NCI-H1105 (cell line): ENCODE data around the gene POC1B.

Experiments
- DNase-seq: peaks from one replicate; lab custom pipeline; 2025; lab: John Stamatoyannopoulos, UW

Gene POC1B

GRCh38 chr12:89539426-89540223 lies 13.8 kb upstream of the POC1B start:
- no peak for DNase-seq

DNA sequence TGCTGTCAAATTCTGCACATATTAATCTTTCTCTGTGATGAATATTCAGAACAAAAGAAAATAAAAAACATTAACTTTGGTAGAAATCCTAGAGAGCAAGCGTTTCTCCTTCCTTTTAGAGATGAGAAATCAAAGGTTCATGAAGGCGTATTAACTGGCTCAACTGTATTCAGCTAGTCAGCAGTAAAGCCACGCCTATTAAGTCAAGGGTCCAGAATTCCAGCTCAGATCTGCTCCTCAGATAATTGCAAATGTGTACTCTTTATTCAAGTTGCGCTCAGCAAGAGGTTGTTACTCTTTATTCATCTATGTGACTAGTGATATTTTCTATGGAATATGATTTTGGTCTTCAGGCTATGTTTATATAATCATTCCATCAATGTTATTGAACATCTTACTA lies 13.1 kb upstream of the POC1B start:
- no peak for DNase-seq

DNA sequence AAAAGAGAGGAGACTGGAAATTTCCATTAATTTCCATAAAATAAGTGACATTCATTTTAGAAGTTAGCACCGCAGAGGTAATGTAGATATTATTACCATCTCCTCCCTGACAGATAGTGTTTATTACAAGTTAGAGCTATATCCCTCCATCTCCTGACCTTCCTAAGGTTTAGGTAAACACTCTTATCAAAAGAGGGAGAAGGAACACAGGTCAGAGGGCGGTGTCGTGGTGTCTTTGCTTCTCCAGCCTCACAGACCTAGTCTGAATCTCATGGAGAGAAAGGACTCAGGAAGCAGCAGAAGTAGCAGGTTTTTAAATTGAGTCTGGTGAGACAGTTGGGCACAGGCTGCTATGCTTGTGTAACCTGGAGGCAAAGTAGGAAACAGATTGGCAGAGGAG lies 11.5 kb upstream of the POC1B start:
- DNase-seq: no peak

DNA sequence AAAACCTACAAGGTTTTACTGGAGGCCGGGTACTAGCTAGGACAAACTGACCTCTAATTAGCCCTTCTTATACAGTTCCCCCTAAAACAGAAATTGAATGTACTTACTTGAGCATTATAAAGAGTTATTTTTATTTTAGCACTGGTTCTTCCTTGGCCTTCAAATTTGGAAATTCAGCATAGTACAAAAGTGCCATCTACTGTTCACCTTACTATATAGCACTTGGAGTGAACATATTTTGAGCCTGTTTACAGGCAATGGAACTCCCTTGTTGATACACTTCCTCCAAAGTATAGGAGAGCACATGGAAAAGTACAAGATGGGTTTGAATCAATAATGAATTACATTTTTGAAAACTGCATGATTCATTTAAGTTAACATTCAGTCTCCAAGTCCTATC lies 3.9 kb upstream of the POC1B start:
- DNase-seq: peak; percentile 1

DNA sequence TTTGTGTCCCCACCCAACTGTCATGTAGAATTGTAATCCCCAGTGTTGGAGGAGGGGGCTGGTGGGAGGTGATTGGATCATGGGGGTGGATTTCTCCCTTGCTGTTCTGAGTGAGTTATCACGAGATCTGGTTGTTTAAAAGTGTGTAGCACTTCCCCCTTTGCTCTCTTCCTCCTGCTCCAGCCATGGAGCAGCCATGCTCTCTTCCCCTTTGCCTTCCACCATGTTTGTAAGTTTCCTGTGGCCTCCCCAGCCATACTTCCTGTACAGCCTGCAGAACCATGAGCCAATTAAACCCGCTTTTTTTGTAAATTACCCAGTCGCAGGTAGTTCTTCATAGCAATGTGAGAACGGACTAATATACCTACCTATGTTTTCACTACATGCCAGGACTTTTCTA lies 2.6 kb upstream of the POC1B start:
- no peak for DNase-seq

- peak; percentile 35 for DNase-seq
Observed at GRCh38 chr12:89525305-89525823, 483 bp downstream of the POC1B start.

DNA sequence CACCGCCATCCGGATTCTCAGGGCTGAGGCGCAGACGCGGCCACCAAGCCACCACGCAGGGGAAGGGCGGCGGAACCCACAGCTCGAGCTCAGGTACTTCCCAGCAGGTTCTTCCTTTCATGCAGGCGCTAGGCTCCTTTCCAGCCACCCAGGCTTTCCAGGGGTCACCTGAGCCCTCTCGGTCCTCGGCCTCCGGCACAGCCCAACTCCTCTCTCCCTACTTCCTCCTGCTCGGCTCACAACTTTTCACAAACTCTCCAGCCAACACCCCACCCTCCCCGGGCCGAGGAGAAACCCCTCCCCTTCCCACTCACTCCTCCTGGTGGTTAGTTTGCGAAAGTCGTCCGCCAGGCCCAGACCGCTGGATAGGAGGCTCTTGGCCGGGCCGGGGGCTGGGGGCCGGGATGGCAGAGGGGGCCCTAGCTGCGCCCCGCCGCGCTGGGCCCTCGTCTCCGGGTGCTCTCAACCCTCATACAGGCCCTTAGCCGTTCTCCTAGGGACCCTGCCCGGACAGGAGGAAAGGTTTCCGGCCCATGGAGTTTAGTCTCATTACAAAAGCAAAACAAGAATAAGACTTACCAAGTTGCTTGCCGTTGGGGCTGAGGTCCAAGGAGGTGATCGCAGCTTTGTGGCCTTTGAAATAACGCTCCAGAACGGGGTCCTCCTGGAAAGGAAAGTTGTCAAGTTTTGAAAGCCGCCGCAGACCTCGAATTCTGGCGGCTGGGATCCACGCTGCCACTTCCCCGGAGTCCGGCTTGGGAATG lies 1.1 kb downstream of the POC1B start, which contains the start of gene GALNT4:
TSS of gene GALNT4 (minus strand) at position 256 of the 764 bp plus-strand sequence. CDS start at position 9, 247 bp downstream.
- DNase-seq: peak; percentile 65

- no peak for DNase-seq
Observed at GRCh38 chr12:89523843-89524540, 1.9 kb downstream of the POC1B start.

DNA sequence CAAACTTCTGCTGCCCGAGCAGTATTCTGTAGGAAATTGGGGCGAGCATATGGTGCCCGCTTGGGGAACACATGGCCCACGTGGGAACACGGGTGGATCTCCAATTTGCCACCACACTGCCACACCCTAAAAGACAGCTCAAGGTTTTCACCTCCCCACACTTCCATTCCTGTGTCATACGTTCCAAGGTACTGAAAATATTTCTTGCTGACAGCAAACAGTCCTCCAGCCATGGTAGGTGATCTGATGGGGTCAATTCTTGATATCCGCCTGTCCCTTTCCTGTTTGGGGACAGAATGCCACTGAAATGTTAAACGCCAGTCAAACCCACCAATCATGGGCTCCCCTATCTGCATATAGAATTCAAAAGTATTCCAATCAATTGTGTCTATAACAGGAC lies 2.5 kb downstream of the POC1B start:
- no peak for DNase-seq

- no peak for DNase-seq
Observed at GRCh38 chr12:89521364-89522223, 4.3 kb downstream of the POC1B start.

DNA sequence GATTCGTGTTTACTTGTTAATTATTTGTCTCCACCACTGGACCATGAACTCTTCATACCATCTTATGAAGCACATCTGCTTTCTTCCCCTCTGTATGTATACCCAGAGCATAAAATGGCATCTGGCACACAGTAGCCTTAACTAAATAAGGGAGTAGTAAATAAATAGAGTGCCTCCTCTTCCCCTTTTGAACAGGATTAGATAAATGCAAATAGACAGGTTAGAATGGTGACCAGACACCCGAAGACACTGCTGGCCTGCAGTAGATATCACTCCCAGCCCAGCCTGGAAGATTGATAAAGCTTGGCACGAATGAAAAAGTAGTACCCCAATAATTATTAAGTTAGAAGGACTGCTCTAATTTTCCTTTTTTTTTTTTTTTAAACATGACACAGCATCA lies 8.1 kb downstream of the POC1B start:
- no peak for DNase-seq

DNA sequence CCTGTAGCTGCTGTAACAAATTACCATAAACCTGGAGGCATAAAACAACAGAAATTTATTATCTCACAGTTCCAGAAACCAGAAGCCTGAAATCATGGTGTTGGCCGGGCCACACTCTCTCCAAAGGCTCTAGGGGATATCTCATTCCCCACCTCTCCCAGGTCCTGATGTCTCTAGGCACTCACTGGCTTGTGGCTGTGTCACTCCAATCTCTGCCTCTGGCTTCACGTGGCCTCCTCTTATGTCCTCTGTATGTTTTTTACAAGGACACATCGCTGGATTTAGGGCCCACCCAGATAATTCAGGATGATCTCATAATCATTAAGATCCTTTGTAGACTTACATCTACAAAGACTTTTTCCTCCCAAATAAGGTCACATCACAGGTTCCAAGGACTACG lies 9.2 kb downstream of the POC1B start:
- DNase-seq: no peak

- DNase-seq: no peak
Observed at GRCh38 chr12:89514751-89515150, 11.1 kb downstream of the POC1B start.

GRCh38 chr12:89513544-89513943 lies 12.3 kb downstream of the POC1B start:
- DNase-seq: no peak

DNA sequence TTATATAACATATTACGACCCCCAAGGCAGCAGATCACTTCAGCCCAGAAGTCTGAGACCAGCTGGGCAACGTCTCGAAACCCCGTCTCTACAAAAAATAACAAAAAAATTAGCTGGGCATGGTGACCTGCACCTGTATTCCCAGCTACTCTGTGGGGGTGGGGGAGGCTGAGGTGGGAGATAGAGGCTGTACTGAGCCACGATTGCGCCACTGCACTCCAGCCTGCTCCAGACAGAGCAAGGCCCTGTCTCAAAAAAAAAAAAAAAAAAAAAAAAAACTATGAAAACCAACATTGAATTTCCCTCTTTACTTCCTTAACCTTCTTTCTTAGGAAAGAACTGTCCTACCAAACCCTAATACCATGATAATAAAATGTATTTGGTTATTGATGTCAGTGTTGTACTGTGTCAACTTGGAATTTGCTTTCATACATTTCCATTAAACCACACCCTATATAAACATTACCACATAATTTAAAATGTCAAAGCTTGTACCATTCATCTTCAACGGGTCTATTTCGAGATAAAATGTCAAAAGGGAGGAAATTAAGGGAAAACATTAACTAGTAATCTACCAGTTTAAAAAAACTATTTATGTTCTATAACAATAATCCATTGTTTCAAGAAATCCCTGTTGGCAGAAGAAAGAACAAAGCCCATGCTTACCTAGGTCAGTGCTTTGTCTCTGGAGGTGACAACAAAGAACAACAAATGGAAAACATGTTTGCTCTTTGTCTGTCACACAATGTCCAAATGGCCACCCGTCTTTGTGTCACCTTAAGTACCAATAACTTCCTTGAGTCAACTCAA lies 18.6 kb downstream of the POC1B start:
- no peak for DNase-seq

DNA sequence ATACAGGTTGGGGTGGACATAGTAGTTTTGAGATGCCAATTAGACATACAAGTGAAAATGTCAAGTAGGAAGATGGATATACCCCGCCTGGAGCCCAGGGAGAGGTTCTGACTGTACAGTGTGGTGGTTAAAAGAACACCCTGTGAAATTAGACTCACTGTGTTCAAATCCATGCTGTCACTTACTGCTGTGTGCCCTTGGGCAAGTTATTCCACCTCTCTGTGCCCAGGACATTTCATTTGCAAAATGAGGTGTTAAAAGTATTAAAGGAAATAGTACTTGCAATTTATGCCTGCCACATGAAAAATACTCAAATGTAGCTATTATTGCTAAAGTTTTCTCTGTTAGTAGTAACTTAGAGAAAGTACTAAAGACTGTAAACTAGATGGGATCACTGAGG lies 19.8 kb downstream of the POC1B start:
- no peak for DNase-seq

DNA sequence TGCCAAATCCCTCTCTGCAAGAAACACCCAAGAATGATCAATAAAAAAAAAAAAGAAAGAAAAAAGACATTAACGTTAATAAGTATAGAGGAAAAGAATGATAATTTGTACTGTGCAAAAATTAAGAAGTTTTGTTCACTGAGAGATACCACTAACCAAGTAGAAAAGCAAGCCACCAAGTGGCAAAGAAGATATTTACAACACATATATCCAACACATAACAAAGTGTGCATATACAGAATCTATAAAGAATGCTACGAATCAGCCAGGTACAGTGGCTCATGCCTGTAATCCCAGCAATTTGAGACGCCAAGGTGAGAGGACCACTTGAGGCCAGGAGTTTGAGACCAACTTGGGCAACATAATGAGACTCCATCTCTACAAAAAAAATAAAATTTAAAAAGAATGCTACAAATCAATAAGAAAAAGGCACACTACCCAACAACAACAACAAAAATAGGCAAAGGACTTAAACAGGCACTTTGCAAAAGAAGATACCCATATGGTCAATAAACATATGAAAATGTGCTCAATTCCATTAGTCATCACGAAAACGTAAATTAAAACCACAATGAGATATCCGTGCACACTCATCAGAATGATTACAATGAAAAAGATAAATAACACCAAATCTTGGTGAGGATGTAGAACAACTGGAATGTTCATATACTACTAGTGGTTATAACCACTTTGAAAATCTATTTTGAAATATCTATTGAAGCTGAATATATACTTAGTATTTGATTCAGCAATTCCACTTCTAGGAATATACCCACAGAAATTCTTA lies 21.1 kb downstream of the POC1B start:
- DNase-seq: no peak

GRCh38 chr12:89501793-89502192 lies 24.1 kb downstream of the POC1B start:
- no peak for DNase-seq

GRCh38 chr12:89499857-89500256 lies 26.0 kb downstream of the POC1B start:
- DNase-seq: no peak

- DNase-seq: no peak
Observed at GRCh38 chr12:89497467-89497866, 28.4 kb downstream of the POC1B start.
